NCI-H526 (cell line): Measurements from ENCODE around the gene CAST.

Experiments
- DNase-seq, 2 experiments: peaks; one replicate each; lab custom pipeline; 2025; lab: John Stamatoyannopoulos, UW

CAST gene

GRCh38 chr5:96671441-96671840, 9.3 kb downstream of the CAST start:
- no peak for DNase-seq

- no peak for DNase-seq
Measured at GRCh38 chr5:96673127-96673526, 11.0 kb downstream of the CAST start.

DNA sequence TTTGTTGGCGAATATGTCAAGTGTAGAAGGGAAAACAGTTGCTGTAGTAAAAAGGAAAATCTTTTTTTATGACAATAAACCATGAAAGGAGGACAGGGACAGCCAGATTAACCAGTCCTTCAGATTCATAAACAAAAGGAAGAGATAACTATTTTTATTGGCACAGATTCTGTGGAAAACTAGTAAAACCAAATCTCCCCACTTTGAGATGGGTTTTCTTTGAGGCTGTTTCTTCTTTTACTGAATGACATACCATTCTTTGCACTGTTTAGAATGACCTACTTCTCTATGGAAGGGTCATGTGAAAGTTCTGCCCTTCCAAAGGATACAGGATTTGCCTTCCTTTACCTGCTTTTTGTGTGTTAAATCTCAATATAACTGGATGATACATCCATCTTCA, 13.7 kb downstream of the CAST start:
- no peak for DNase-seq

GRCh38 chr5:96677496-96677895, 15.3 kb downstream of the CAST start:
- DNase-seq = no peak

- no peak for DNase-seq
Measured at GRCh38 chr5:96679293-96679692, 17.1 kb downstream of the CAST start.

GRCh38 chr5:96680759-96681470, 18.7 kb downstream of the CAST start:
- DNase-seq = no peak

- no peak for DNase-seq
Measured at GRCh38 chr5:96683392-96683791, 21.2 kb downstream of the CAST start.

DNA sequence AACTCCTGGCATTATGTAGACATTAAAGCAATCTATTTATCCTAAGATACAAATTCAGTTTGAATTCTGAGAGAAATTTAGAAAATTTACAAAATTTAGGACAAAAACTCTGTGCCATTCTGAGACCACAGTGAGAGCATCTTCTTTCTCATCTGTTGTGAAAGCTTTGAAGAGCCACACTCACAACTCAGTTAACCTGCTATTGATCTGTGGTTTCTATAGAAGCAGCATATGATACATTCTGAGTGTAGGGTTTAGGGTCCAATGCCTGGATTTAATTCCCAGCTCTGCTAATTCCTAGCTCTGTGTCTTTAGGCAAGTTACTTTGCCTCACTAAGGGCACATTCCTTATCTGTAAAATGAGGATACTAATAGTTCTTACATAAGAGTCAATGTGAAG, 21.6 kb downstream of the CAST start:
- no peak for DNase-seq

GRCh38 chr5:96687080-96687479, 24.9 kb downstream of the CAST start:
- no peak for DNase-seq

- DNase-seq = peak in 1 of 2 experiments; percentile 50
Measured at GRCh38 chr5:96687812-96688453, 25.8 kb downstream of the CAST start.

- DNase-seq = no peak
Measured at GRCh38 chr5:96690861-96691260, 28.7 kb downstream of the CAST start.

DNA sequence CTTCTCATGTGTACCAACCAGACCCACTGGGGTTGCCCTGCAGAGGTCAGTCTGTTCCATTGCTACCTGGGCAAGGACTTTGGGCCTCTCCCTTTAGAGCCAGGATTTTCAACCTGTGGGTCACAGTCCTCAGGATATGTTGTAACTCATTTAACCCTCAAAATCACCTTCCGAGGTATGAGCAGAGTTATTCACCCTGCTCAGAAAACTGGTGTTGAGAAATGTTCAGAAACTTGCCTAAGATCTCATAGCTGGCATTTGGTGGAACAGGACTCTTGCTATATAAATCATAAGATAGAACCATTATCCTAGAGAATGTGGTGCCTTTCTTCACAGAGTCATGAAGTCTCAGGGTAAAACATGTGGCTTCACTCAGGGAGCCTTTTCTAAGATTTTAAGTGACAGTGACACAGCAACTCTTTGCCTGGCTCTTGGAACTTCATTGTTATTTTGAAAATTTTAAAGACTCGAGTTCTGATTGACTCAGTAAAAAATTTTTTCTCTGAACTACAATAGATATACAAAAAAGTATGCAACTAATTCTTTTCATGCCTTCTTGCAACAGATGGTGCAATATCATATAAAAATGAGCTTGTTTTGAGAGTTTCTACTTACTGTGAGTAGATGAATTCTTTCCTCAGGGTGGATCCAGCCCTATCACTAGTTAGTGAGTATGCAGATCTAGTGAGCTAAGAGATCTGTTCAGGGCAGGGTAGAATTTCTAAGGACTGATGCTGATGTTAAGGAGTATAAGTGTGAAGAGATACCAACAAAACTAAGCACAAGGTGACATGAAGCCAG, 29.5 kb downstream of the CAST start:
- DNase-seq = no peak

- DNase-seq = no peak
Measured at GRCh38 chr5:96692441-96692840, 30.3 kb downstream of the CAST start.

- DNase-seq = no peak
Measured at GRCh38 chr5:96699186-96699820, 37.1 kb downstream of the CAST start.

DNA sequence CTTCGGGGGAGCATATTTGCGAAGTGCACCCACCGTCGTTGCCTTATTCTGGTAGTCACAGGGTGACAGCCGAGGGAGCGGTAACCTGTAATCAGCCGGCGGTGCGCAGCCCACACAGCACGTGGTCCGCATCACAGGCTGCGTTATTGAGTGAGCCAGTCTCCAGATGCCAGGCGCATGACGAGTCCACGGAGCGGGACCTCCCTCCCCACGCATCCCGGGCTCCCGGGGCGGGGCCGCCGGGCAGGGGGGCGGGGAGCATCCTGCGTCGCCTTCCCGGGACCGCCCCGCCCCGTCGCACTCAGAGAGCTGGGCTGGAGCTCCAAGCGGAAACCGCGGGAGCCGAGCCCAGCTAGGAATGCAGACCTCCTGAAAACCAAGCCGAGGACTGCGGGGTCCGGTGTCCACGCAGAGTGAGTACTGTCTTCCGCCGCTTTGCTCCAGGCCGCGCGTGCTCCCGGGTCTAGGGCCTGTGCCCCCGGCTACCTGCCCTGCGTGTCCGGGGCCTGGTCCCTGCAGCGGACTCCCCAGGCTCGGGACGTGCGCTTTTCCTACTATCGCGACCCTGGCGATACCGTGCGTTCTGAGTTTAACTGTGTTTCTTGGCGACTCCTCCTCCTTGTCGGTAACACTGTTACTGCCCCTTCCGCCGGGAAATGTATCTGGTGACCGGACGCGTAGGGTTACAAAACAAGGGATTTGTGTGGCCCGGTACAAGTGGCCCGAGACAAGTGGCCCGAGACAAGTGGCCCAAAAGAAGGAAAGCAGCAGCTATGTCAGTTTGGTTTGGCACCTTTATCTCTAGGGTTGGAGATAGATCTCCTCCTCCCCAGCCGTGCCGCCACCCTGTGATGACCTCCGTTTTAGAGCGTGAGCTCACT, 40.6 kb downstream of the CAST start:
- peak; percentile 41 to 76 for DNase-seq

DNA sequence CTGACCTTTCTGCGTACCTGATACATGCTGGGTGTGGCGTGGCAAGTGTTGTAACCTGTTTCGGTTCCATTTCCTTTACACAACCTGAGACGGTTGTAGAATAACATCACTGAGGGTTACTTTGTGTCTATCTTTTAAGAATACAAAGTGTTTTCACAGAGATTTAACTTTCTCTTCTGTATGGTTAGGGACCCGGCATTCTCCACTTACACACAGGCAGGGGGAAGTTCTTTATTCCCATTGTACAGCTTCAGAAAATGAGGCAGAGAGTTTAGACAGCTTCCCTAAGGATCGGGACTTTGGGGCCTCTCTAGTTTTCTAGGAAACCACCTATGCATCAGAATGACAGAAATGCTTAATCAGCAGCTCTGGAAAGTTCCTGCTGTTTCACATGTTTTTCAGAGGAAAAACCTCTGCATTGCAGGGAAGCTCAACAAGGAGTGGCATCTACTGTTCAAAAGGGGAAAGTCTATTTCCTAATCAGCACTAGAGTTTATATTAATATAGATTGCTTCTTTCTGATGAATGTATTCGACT, 41.3 kb downstream of the CAST start:
- peak in 1 of 2 experiments; percentile 30 for DNase-seq

- DNase-seq = no peak
Measured at GRCh38 chr5:96703995-96704394, 41.8 kb downstream of the CAST start.

- no peak for DNase-seq
Measured at GRCh38 chr5:96706433-96707111, 44.4 kb downstream of the CAST start.

GRCh38 chr5:96708600-96708999, 46.4 kb downstream of the CAST start:
- DNase-seq = no peak

GRCh38 chr5:96709152-96709821, 47.1 kb downstream of the CAST start:
- DNase-seq = no peak
